PC-3 (cell line): ENCODE measurements around the gene CACNG1.

Source experiments
- CTCF ChIP-seq: fragments of 300-600 bp; sonication (generic); conservative IDR thresholded peaks from 2 replicates; pipeline ENCODE4 v1.5.1; 2017; ENCODE audit warnings: antibody characterized with exemption, low read depth, mild to moderate bottlenecking, low read length
- EZH2 ChIP-seq: fragments of 300-600 bp; sonication (generic); IDR thresholded peaks from one replicate; pipeline ENCODE4 v1.6.1; 2017; ENCODE audit warnings: antibody characterized with exemption, mild to moderate bottlenecking, low read length; ENCODE audit not compliant: unreplicated experiment
- EZH2phosphoT487 ChIP-seq: fragments of 300-600 bp; sonication (generic); IDR thresholded peaks from 2 replicates; pipeline ENCODE4 v1.6.1; 2018; ENCODE audit warnings: mild to moderate bottlenecking, antibody characterized with exemption, low read length, borderline replicate concordance

- no peak for TF ChIP-seq CTCF
- TF ChIP-seq EZH2phosphoT487: no peak
- no peak for TF ChIP-seq EZH2
Measured at GRCh38 chr17:67078292-67078691, 33.9 kb downstream of the CACNG1 start.
